Fibroblast of the conjunctiva (primary cell): ENCODE data around the gene HLF.

Experiments
- DNase-seq: peaks from one replicate; pipeline ENCODE4 v3.0.0-alpha.2; 2010; ENCODE audit warnings: low read depth

The HLF gene, protein sequence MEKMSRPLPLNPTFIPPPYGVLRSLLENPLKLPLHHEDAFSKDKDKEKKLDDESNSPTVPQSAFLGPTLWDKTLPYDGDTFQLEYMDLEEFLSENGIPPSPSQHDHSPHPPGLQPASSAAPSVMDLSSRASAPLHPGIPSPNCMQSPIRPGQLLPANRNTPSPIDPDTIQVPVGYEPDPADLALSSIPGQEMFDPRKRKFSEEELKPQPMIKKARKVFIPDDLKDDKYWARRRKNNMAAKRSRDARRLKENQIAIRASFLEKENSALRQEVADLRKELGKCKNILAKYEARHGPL

GRCh38 chr17:55264645-55265298, at the start of gene HLF:
Gene HLF (plus strand): TSS chr17:55264960. CDS start chr17:55265485, 525 bp downstream.
- DNase-seq, result peak; percentile 38

DNA sequence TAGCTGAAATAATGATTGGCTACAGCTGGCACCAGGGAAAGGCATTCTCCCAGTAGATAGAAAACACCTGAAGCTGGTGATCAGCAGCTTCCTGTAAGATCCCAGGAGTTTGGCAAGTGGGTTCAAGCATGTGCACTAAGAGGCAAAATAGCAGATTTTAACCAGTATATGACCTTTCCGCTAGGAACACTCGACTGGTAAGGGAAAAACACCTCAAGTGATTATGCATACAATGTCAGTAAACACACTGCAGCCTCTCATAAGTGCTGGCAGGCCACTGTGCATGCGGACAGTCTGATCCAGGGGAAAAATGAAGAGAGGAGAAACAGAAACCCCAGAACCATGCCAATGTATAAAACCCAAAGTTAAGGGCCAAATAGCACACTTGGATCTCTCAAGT, 49.0 kb upstream of the HLF start:
- DNase-seq, result no peak

DNA sequence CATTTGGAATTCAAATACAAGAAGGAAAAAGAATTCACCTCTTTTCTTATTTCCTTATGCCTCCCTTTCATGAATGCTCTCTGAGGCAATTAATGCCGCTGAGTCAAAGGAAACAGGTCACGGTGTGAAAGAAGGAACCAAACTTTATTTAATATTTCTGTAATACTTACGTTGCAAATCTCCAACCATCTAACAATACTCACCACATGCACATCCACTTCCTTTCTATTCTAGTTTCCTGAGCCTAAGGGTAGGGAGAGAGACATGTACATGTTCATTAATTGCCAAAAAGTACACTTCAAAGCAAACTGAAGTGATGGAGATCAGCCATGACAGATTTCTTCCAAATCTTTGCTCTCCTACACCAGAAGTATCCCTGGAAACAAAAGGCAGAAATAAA, 47.9 kb upstream of the HLF start:
- no peak for DNase-seq

DNA sequence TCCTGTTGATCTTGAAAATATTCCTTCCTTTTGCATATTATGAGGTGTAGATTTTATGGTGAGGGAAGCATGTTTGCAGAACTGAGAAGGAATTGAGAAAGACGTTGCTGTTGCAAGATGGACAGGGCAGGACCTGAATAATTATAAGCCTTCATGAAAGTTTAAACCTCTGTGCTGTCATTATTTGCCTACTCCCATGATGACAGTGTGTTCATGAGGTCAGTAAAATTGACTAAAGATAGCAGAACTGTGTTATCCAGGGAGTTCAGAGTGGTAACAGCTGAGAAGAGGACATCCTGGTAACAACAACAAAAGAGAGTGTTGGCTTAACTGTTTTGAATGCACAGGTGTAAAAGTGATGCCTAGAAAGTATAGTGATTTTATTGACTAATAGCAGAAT, 45.3 kb upstream of the HLF start:
- DNase-seq, result no peak

GRCh38 chr17:55219934-55220333, 44.8 kb upstream of the HLF start:
- DNase-seq, result no peak

DNA sequence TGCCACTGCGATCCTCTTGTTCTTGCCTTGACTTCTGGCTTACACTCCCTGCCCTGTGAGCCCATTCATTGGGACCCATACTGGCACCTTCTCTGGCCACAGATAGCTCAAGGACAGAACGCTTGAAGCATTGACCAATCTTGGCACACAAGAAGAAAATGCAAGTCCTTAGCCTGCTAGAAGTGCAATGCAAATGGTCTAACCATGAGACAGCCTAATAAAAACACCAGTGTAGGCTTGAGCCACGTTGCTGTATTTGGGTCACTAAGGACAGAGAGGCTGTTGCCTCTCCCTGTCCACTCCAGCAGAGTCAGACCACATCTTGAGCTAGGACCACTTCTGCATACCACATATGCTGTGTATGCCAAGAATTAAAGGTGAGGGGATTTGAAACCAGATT, 41.2 kb upstream of the HLF start:
- no peak for DNase-seq

DNA sequence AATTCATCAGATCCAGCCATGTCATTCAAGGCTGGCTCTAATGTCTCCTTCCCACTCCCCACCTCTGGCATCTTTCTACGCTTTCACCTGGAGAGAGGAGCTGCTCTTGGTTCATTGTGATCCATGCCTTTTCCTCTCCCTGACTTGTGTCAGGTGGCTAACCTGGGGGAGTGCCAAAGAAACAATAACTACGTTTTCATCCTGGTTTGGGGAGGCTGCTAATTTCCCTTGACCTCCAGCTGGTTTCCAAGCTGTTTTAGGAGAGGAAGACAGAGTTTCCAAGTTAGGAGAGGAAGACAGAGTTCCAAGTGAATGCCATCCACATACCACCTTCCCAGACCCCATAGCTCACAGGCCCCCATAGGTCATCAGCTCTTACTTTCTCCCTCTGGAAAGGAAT, 40.0 kb upstream of the HLF start:
- DNase-seq, result no peak

DNA sequence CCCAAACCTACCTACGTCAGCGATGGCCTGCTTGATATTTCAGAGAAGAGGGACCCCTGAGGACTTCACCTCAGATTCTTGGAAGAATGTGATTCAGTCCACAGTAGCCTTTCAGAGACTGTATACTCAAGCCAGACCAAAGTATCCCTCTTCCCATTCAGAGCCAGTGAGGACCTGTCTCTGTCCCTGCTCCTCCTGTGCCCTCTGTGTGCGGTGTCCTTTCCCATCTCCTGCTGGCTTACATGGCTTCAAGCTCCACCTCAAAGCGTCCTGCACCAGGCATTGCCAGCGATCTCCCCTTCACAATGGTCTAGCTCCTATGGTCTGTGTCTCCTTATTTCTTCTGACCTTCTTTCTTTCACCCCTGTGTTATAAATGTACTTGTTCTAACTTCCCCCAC, 39.5 kb upstream of the HLF start:
- no peak for DNase-seq

DNA sequence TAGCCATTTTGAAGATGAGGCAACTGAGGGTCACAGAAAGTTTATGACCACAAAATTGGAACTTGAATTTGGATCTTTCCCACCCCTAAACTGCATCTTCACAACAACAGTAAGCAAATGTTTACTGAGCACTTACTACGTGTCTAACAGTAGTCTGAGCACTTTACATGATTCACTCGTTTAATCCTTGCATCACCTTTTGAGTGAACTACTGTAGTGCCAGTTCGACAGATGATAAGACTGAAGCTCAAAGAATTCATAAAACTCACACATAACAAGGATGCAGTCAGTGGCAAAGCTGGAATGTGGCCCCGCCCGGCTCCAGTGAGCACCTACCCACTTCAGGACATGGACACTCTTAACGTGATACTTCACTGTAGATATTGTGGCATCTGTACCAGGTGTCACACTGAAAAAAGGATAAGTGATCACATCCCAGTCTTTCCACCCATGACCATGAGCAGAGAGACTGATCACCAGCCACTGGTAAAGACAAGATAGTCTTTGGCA, 36.0 kb upstream of the HLF start:
- no peak for DNase-seq

GRCh38 chr17:55229276-55229675, 35.5 kb upstream of the HLF start:
- no peak for DNase-seq

- no peak for DNase-seq
Measured at GRCh38 chr17:55230716-55231115, 34.0 kb upstream of the HLF start.

DNA sequence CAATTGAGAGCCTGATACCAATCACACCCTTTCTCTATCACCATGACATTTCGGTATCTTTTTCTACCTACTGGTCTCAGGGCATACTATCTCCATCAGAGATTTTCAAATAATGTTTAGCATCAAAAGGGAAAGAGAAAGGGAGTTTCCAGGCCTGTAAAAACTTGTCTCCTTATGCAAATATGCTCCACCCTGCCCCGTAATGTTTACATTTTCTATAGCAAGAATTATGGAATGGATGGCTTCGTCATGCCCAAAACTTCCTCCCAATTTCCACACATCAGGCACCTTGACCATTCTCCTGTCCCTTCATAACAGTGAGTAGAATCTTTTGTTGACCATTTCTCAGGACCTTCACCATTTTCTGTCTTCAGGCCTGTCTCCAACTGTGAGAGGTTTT, 30.9 kb upstream of the HLF start:
- no peak for DNase-seq

DNA sequence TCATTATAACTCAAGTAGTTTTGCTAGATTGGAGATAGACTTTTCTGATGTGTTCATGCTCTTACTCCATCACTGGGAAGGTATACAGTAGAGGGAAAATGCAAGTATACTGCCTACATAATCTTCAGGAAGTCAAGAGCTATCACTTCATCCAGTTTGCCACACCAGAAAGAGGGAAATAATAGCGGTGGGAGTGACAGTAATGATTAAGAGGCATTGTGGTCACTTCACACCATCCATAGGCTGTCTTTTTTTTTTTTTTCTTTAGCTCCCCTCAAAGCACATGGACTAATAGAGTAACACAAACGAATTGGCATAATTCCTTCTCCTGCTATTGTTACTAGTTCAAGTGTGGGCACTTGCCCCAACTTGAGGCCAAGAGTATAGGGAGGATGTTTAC, 28.4 kb upstream of the HLF start:
- no peak for DNase-seq

DNA sequence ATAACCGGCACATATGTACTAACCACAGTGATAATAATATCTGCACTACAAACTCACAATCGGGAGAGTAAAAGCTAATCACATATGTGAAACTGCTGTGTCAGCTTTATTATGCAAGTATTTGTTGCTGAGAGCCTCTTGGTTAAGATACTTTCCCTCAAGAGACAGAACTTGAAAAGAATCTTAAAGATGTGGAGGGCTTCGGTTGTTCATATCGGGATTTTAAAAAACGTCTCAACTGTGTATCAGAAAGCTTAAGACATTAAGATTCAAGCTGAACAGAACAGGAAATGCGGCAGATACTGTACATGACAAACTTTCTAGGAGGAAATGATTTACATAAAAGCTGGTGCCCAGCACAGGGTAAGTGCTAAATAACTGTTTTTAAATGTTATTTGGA, 27.5 kb upstream of the HLF start:
- DNase-seq, result no peak

DNA sequence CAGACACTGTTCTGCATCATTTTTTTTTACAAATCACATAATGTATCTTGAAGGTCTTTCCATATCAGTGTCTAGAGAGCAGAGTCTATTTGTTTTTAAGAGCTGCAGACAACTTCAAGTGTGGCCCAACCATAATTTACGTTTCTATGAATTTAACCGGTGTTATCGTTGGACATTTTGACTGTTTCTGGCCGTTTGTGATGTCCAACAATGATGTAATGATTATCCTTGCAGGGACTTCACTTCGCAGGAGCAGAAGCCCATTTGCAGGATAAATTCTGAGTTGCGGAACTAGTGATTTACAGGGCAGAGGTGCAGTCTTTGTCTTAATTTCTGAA, 26.9 kb upstream of the HLF start:
- DNase-seq, result no peak

GRCh38 chr17:55238179-55238930, 26.4 kb upstream of the HLF start:
- DNase-seq, result peak; percentile 92

- DNase-seq, result no peak
Measured at GRCh38 chr17:55238931-55239297, 25.8 kb upstream of the HLF start.

- no peak for DNase-seq
Measured at GRCh38 chr17:55241097-55241496, 23.7 kb upstream of the HLF start.

DNA sequence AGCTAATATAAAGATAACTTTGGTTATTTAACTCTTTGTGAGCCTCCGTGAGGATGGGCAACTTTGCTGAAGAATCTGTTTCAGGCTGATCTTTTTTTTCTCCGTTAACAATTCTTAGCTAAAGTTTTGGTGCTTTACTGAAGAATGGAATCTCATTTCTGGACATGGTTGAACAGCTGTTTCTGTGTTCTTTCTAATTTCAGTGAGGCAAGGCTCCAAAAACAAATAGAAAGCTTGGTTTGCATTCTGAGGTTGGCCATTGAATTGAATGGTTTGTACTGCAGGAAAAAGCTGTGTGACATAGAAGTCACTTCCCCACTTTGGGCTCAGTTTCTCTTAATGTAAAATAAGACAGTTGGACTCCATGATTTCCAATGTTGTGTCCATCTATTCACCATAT, 22.3 kb upstream of the HLF start:
- no peak for DNase-seq

GRCh38 chr17:55245986-55246385, 18.8 kb upstream of the HLF start:
- no peak for DNase-seq

GRCh38 chr17:55246583-55246982, 18.2 kb upstream of the HLF start:
- DNase-seq, result no peak

DNA sequence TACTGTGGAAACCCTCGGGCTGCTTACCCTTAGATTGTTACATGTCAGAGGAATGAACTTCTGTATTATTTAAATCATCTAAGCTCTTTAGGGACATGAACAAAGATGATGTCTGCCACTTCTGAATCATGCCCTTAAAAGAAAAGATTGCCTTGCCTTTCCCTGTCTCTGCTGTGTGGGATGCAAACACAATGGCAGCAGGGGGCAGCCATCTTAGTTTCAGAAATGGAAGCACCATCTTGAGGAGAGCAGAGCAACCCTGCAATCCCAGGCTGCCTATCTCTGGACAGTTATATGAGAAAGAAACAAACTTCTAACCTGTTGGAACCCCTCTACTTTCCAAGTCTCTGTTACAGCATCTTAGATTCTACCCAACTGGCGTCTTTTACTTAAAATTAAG, 16.7 kb upstream of the HLF start:
- no peak for DNase-seq

- no peak for DNase-seq
Measured at GRCh38 chr17:55249861-55250260, 14.9 kb upstream of the HLF start.
